Effector memory CD4-positive, alpha-beta T cell (primary cell): ENCODE measurements around the gene HOXA9.

Source experiments
- DNase-seq, 3 donors: peaks; one replicate each; pipeline ENCODE4 v3.0.0-alpha.2; 2020
- H3K27ac ChIP-seq: 2 replicates; pipeline ENCODE4 v1.7.0; 2013; ENCODE audit warnings: mild to moderate bottlenecking, low read length, moderate library complexity; ENCODE audit not compliant: insufficient read depth, poor library complexity, severe bottlenecking
- H3K27me3 ChIP-seq: replicated peaks from 2 replicates; pipeline ENCODE4 v1.7.0; 2013; ENCODE audit warnings: mild to moderate bottlenecking, low read length; ENCODE audit not compliant: insufficient read depth, control insufficient read depth, poor library complexity, severe bottlenecking
- H3K36me3 ChIP-seq: 2 replicates; pipeline ENCODE4 v1.7.0; 2013; ENCODE audit warnings: mild to moderate bottlenecking, low read length, moderate library complexity; ENCODE audit not compliant: control insufficient read depth, insufficient read depth
- H3K4me1 ChIP-seq: 2 replicates; pipeline ENCODE4 v1.7.0; 2013; ENCODE audit warnings: low read length, mild to moderate bottlenecking; ENCODE audit not compliant: control insufficient read depth, insufficient read depth, poor library complexity, severe bottlenecking
- H3K4me3 ChIP-seq: 2 replicates; pipeline ENCODE4 v1.7.0; 2013; ENCODE audit warnings: low read length, low read depth, mild to moderate bottlenecking; ENCODE audit not compliant: insufficient read depth, poor library complexity, severe bottlenecking
- H3K9me3 ChIP-seq: 2 replicates; pipeline ENCODE4 v1.7.0; 2013; ENCODE audit warnings: mild to moderate bottlenecking, low read length, moderate library complexity; ENCODE audit not compliant: control insufficient read depth

Gene HOXA9

GRCh38 chr7:27193335-27194001, 28.1 kb upstream of the HOXA9 start:
- H3K27me3 ChIP-seq, result peaks cover 83% of the 10 kb centered on the region
- no peaks in the 10 kb centered on the region for H3K36me3 ChIP-seq
- H3K27ac ChIP-seq, result no peak overlapping the region
- no peaks in the 10 kb centered on the region for H3K9me3 ChIP-seq
- DNase-seq, result no peak
- peaks cover 28% of the 10 kb centered on the region for H3K4me1 ChIP-seq
- peak overlapping the region; percentile 25 for H3K4me3 ChIP-seq

- peaks cover 84% of the 10 kb centered on the region for H3K27me3 ChIP-seq
- H3K4me3 ChIP-seq, result peak overlapping the region; percentile 25
- H3K9me3 ChIP-seq, result no peaks in the 10 kb centered on the region
- DNase-seq, result no peak
- H3K4me1 ChIP-seq, result peaks cover 35% of the 10 kb centered on the region
- H3K27ac ChIP-seq, result no peak overlapping the region
- no peaks in the 10 kb centered on the region for H3K36me3 ChIP-seq
Measured at GRCh38 chr7:27192546-27193334, 27.4 kb upstream of the HOXA9 start.

GRCh38 chr7:27191833-27192545, 26.7 kb upstream of the HOXA9 start:
- Histone ChIP-seq H3K27ac (no peak overlapping the region), H3K9me3 (no peaks in the 10 kb centered on the region), H3K36me3 (no peaks in the 10 kb centered on the region), H3K4me1 (peaks cover 41% of the 10 kb centered on the region), H3K4me3 (peak overlapping the region; percentile 25), H3K27me3 (peaks cover 84% of the 10 kb centered on the region)
- no peak for DNase-seq

- no peaks in the 10 kb centered on the region for H3K9me3 ChIP-seq
- no peak overlapping the region for H3K4me3 ChIP-seq
- H3K27me3 ChIP-seq, result peaks cover 84% of the 10 kb centered on the region
- H3K36me3 ChIP-seq, result no peaks in the 10 kb centered on the region
- no peak for DNase-seq
- no peak overlapping the region for H3K27ac ChIP-seq
- H3K4me1 ChIP-seq, result peaks cover 42% of the 10 kb centered on the region
Measured at GRCh38 chr7:27191161-27191731, 25.9 kb upstream of the HOXA9 start.

GRCh38 chr7:27189997-27190748, 24.8 kb upstream of the HOXA9 start:
- Histone ChIP-seq H3K27ac (no peak overlapping the region), H3K27me3 (peaks cover 87% of the 10 kb centered on the region), H3K9me3 (no peaks in the 10 kb centered on the region), H3K4me3 (no peak overlapping the region), H3K4me1 (peaks cover 52% of the 10 kb centered on the region), H3K36me3 (no peaks in the 10 kb centered on the region)
- DNase-seq, result no peak

GRCh38 chr7:27189295-27189996, 24.1 kb upstream of the HOXA9 start:
- Histone ChIP-seq H3K4me1 (peaks cover 60% of the 10 kb centered on the region), H3K36me3 (no peaks in the 10 kb centered on the region), H3K27ac (no peak overlapping the region), H3K27me3 (peaks cover 94% of the 10 kb centered on the region), H3K9me3 (no peaks in the 10 kb centered on the region), H3K4me3 (no peak overlapping the region)
- no peak for DNase-seq

- H3K4me3 ChIP-seq, result peak overlapping the region; percentile 40
- peaks cover 63% of the 10 kb centered on the region for H3K4me1 ChIP-seq
- no peak overlapping the region for H3K27ac ChIP-seq
- H3K27me3 ChIP-seq, result peaks cover 97% of the 10 kb centered on the region
- H3K36me3 ChIP-seq, result no peaks in the 10 kb centered on the region
- DNase-seq, result no peak
- no peaks in the 10 kb centered on the region for H3K9me3 ChIP-seq
Measured at GRCh38 chr7:27188386-27189294, 23.3 kb upstream of the HOXA9 start.

GRCh38 chr7:27187475-27188385, 22.4 kb upstream of the HOXA9 start:
- Histone ChIP-seq H3K9me3 (no peaks in the 10 kb centered on the region), H3K27me3 (peaks cover 97% of the 10 kb centered on the region), H3K4me1 (peaks cover 59% of the 10 kb centered on the region), H3K27ac (no peak overlapping the region), H3K36me3 (no peaks in the 10 kb centered on the region), H3K4me3 (peak overlapping the region; percentile 40)
- no peak for DNase-seq
